Measurements from ENCODE around the gene GTSE1. TPM values are rescaled to one million over a fixed set of nuclear protein-coding genes. Genes with fewer than 3 reads are reported as not detected.

Gene GTSE1
- total RNA-seq, 1 donor from 2014 or later: 7.2 TPM

GRCh38 chr22:46367707-46368191 lies 71.1 kb downstream of the GTSE1 start:
- Mint-ChIP-seq H3K4me1 (ENCODE audit: low read depth) (no peaks in the 10 kb centered on the region), H3K27me3 (ENCODE audit: low read depth) (no peaks in the 10 kb centered on the region), H3K36me3 (ENCODE audit: low read depth) (peaks cover 7% of the 10 kb centered on the region), H3K27ac (ENCODE audit: unreplicated experiment) (no peak overlapping the region), H3K4me3 (ENCODE audit: unreplicated experiment) (no peak overlapping the region), H3K9me3 (ENCODE audit: low read depth) (no peaks in the 10 kb centered on the region)
- peak; percentile 93 for TF ChIP-seq CTCF (IDR thresholded peaks at IDR 0.05)
- DNase-seq (ENCODE audit: low spot score): no peak

GRCh38 chr22:46368422-46368821 lies 71.8 kb downstream of the GTSE1 start:
- H3K9me3 Mint-ChIP-seq (ENCODE audit: low read depth): no peaks in the 10 kb centered on the region
- H3K4me3 Mint-ChIP-seq (ENCODE audit: unreplicated experiment): no peak overlapping the region
- no peak overlapping the region for H3K27ac Mint-ChIP-seq (ENCODE audit: unreplicated experiment)
- peaks cover 8% of the 10 kb centered on the region for H3K36me3 Mint-ChIP-seq (ENCODE audit: low read depth)
- no peaks in the 10 kb centered on the region for H3K4me1 Mint-ChIP-seq (ENCODE audit: low read depth)
- H3K27me3 Mint-ChIP-seq (ENCODE audit: low read depth): no peaks in the 10 kb centered on the region
- no peak for TF ChIP-seq CTCF (IDR thresholded peaks at IDR 0.05)
- DNase-seq (ENCODE audit: low spot score): no peak

- DNase-seq (ENCODE audit: low spot score): no peak
- no peaks in the 10 kb centered on the region for H3K27me3 Mint-ChIP-seq (ENCODE audit: low read depth)
- H3K9me3 Mint-ChIP-seq (ENCODE audit: low read depth): no peaks in the 10 kb centered on the region
- H3K4me3 Mint-ChIP-seq (ENCODE audit: unreplicated experiment): no peak overlapping the region
- H3K4me1 Mint-ChIP-seq (ENCODE audit: low read depth): peaks cover 1% of the 10 kb centered on the region
- TF ChIP-seq CTCF (IDR thresholded peaks at IDR 0.05): no peak
- no peak overlapping the region for H3K27ac Mint-ChIP-seq (ENCODE audit: unreplicated experiment)
- H3K36me3 Mint-ChIP-seq (ENCODE audit: low read depth): peaks cover 10% of the 10 kb centered on the region
These were observed 72.4 kb downstream of the GTSE1 start for GRCh38 chr22:46368871-46369715.

GRCh38 chr22:46369716-46370583 lies 73.3 kb downstream of the GTSE1 start:
- H3K4me3 Mint-ChIP-seq (ENCODE audit: unreplicated experiment): no peak overlapping the region
- peaks cover 6% of the 10 kb centered on the region for H3K4me1 Mint-ChIP-seq (ENCODE audit: low read depth)
- H3K27me3 Mint-ChIP-seq (ENCODE audit: low read depth): no peaks in the 10 kb centered on the region
- H3K36me3 Mint-ChIP-seq (ENCODE audit: low read depth): peaks cover 11% of the 10 kb centered on the region
- DNase-seq (ENCODE audit: low spot score): peak; percentile 92
- H3K9me3 Mint-ChIP-seq (ENCODE audit: low read depth): no peaks in the 10 kb centered on the region
- no peak overlapping the region for H3K27ac Mint-ChIP-seq (ENCODE audit: unreplicated experiment)
- TF ChIP-seq CTCF (IDR thresholded peaks at IDR 0.05): no peak
